CD1c-positive myeloid dendritic cell (primary cell): ENCODE results near the gene CAMK2G.
A peak's percentile ranks its signal among the peaks of the same experiment; 100 is the strongest.

Source experiments
- DNase-seq: peaks from one replicate; pipeline ENCODE4 v3.0.0-alpha.2; 2016; ENCODE audit errors: extremely low spot score

CAMK2G gene

GRCh38 chr10:73863039-73863817 lies 11.1 kb downstream of the CAMK2G start:
- no peak for DNase-seq

GRCh38 chr10:73862011-73862410 lies 12.3 kb downstream of the CAMK2G start:
- peak; percentile 71 for DNase-seq

GRCh38 chr10:73859784-73860491 lies 14.4 kb downstream of the CAMK2G start:
- DNase-seq = no peak

- DNase-seq = no peak
Observed at GRCh38 chr10:73859428-73859783, 14.9 kb downstream of the CAMK2G start.

- DNase-seq = no peak
Observed at GRCh38 chr10:73858750-73859427, 15.5 kb downstream of the CAMK2G start.

GRCh38 chr10:73858013-73858708 lies 16.2 kb downstream of the CAMK2G start:
- no peak for DNase-seq

GRCh38 chr10:73857446-73857845 lies 16.9 kb downstream of the CAMK2G start:
- DNase-seq = no peak

- DNase-seq = no peak
Observed at GRCh38 chr10:73856261-73856660, 18.1 kb downstream of the CAMK2G start.

GRCh38 chr10:73855413-73855812 lies 18.9 kb downstream of the CAMK2G start:
- no peak for DNase-seq

- no peak for DNase-seq
Observed at GRCh38 chr10:73854310-73854709, 20.0 kb downstream of the CAMK2G start.

- no peak for DNase-seq
Observed at GRCh38 chr10:73853196-73853595, 21.2 kb downstream of the CAMK2G start.

- DNase-seq = no peak
Observed at GRCh38 chr10:73850863-73851461, 23.4 kb downstream of the CAMK2G start.

GRCh38 chr10:73850211-73850610 lies 24.1 kb downstream of the CAMK2G start:
- DNase-seq = no peak

GRCh38 chr10:73848821-73849489 lies 25.4 kb downstream of the CAMK2G start:
- peak; percentile 94 for DNase-seq

GRCh38 chr10:73847031-73847430 lies 27.3 kb downstream of the CAMK2G start:
- DNase-seq = no peak

GRCh38 chr10:73843261-73843660 lies 31.1 kb downstream of the CAMK2G start:
- DNase-seq = peak; percentile 49

GRCh38 chr10:73842349-73842748 lies 32.0 kb downstream of the CAMK2G start:
- DNase-seq = no peak

- no peak for DNase-seq
Observed at GRCh38 chr10:73841526-73842285, 32.6 kb downstream of the CAMK2G start.

- DNase-seq = no peak
Observed at GRCh38 chr10:73841061-73841421, 33.3 kb downstream of the CAMK2G start.

- no peak for DNase-seq
Observed at GRCh38 chr10:73840403-73841060, 33.8 kb downstream of the CAMK2G start.
